GM21526 (cell line): ENCODE measurements around the gene GALNT12.

ENCODE experiments used
- ATAC-seq: cut with Tn5 transposase; IDR thresholded peaks from one replicate; pipeline ENCODE4 v1.9.1; 2021; ENCODE audit warnings: moderate library complexity; ENCODE audit not compliant: unreplicated experiment, low FRiP score

GALNT12 gene, protein sequence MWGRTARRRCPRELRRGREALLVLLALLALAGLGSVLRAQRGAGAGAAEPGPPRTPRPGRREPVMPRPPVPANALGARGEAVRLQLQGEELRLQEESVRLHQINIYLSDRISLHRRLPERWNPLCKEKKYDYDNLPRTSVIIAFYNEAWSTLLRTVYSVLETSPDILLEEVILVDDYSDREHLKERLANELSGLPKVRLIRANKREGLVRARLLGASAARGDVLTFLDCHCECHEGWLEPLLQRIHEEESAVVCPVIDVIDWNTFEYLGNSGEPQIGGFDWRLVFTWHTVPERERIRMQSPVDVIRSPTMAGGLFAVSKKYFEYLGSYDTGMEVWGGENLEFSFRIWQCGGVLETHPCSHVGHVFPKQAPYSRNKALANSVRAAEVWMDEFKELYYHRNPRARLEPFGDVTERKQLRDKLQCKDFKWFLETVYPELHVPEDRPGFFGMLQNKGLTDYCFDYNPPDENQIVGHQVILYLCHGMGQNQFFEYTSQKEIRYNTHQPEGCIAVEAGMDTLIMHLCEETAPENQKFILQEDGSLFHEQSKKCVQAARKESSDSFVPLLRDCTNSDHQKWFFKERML

DNA sequence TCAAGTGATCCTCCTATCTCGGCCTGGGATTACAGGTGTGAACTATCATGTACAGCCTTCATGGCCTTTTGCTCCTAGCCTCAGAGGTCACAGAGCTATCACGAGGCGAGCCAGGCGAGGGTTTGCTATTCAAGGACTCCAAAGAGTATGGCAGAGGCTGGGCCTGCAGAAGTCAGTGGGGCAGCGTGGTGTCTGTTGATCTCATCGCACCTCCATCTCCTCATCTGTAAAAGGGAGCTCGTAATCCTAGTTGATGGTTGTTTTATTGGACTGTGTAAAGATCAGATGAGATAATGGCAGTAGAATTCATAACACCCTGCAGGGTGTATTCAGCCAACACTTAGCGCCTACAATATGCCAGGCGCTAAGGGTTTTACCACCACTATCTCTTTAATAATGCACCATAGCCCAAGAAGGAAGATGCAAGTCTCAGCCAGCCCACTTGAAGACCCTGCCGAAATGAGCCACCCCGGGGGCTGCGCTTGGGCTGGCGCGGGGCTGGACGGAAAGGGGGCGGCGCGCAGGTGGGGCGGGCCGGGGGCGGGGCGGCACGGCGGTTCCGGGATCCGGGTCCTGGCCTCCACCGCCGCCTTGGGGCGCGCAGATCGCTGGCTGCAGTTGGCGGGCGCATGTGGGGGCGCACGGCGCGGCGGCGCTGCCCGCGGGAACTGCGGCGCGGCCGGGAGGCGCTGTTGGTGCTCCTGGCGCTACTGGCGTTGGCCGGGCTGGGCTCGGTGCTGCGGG is at the start of gene GALNT12:
GALNT12 (plus strand) TSS at position 601 of the 744 bp plus-strand sequence; CDS start at position 630, 29 bp downstream.
- no peak for ATAC-seq

DNA sequence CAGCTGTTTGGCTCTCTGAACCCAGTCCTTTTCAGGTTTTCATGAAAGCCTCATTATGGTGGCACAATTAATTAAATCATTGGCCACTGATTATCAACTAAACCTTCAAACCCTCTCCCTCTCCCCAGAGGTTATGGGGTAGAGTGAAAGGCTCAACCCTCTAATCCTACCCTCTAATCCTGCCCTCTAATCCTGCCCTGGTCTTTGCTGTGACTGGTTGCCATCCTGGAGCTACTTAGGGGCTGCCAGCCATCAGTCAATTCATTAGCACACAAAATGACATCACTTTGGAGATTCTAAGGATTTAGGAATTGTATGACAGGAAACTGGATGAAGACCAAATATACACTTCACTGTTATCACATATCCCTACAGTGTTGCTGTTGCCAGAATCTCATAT is 47.2 kb upstream of the GALNT12 start:
- ATAC-seq = no peak

DNA sequence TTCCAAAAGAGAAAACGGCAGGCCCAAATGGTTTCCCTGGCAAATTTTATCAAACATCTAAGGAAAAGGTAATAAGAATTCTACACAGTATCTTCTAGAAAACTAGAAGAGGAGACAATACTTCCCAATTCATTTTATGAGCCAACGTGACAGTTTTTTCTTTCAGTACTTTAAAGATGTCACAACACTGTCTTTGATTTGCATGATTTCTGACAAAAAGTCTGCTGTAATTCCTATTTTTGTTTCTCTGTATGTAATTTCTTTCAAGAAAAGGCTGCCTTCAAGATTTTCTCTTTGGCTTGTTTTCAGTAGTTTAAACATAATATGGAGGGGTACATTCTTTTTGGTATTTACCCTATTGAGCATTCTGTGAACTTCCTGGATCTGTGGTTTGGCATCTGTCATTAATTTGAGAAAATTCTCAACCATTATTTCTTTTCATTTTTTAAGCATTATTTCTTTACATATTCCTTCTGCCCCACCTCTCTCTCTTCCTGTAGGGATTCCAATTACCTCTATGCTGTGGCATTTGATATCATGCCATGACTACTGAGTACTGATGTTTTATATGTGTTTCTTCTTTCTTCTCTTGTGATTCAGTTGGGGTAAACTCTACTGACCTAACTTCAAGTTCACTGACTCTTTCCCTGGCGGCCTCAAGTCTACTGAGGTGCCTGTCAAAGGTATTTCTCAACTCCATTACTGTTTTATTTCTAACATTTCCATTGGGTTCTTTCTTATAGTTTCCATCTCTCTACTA is 43.3 kb upstream of the GALNT12 start:
- ATAC-seq = no peak

DNA sequence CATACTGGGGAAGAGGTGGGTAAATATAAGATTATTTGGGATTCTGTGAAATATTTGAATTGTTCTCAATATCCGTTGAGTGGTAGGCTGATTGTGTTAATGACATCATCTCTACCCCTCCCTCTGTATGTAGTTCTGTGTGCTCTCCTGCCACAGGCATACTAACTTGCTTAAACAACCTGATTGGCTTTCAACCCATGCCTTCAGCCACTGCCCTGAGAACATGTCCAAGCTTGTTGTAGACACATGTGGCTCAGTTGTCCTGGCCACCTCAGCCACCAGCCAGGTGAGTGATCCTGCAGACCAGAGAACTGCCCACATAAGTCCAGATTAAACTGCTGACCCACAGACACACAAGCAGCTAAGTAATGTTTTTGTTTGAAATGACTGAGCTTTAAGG is 42.2 kb upstream of the GALNT12 start:
- ATAC-seq = no peak

DNA sequence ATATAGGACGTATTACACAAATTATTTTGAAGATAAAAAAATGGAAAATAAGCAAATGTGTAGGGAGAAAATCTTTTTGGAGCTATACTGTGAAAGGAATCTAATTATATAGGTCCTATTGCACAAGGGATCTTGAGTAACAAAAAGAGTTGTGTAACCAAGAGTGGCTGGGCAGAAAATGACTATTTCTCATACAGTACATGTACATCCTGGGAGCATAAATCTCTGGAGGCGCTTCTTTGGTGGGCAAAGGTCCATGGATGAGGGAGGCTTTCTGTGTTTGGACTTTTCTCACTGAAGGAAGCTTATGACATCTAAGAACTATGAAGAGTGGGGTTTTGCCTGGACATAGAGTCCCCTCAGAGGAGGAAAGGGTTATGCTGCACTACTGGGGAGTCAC is 40.9 kb upstream of the GALNT12 start:
- ATAC-seq = no peak

DNA sequence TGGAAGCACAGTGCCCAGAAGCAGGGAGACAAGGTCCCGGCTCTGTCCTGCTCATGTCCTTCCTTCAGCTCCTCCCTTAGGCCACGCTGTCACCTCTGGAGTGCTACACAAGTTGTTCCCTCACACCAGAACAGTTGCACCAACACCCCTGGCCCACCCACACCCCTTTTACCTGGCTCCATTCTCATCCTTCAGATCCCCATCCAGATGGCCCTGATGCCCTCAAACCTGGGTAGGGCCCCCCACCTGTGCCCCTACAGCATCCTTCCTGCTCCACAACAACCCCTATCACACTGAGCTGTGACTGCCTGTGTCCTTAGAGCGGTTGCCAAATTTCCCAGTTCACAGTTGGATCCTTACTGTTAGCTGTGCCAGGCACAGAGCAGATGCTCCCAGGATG is 40.3 kb upstream of the GALNT12 start:
- no peak for ATAC-seq

DNA sequence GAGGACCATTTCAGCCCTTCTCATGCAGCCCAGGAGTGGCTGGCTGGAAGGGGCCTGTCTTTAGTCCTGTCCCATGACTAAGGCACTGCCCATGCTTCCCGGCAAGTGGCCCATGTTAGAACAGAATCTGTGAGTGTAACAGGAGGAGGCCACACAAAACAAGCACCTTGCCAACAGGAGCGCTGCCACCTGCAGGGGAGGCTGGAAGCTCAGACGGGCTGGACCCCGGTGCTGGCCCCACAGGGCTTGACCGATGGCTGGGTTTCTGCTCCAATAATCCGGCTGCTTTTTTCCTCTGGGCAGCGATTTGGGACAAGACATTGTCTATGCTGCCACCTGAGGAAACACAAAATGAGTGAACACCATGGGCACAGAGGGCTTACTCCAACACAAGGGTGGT is 39.6 kb upstream of the GALNT12 start:
- no peak for ATAC-seq

DNA sequence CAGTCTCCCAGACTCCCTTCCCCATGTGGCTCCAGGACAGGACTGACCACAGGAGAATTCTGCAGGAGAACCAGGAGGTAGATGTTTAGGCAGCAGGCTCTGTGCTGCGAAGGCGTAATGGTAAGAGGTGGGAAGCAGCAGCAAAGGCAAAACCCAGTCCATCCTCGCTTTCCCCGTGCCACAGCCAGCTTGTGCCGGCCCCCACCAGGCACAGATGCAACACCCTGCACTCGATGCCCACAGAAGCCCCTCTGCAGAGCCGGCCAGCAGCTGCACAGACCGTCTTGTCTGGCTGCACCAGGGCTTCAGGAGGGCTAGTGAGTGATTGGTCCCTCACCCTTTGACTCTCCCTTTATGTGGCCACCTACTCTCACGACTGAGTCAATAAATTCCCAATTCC is 39.1 kb upstream of the GALNT12 start:
- no peak for ATAC-seq

DNA sequence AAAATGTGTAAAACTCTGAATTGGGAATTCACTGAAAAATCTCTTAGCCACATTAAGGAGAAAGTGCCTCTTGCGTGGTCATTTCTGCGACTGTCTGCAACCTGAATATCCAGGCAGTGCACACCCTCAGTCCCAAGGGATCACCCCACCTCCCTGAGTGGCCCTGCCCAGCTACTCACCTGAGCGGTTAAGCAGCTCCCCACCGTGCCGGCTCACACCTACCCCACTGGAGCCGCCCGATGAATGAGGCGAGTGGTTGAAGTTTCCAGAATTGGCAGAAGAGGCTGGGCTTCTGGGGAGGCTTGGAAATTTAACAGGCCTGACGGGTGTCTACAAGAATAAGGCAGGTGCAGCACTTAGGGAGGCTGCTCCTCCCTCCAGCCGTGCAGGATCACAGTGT is 36.8 kb upstream of the GALNT12 start:
- ATAC-seq = no peak

DNA sequence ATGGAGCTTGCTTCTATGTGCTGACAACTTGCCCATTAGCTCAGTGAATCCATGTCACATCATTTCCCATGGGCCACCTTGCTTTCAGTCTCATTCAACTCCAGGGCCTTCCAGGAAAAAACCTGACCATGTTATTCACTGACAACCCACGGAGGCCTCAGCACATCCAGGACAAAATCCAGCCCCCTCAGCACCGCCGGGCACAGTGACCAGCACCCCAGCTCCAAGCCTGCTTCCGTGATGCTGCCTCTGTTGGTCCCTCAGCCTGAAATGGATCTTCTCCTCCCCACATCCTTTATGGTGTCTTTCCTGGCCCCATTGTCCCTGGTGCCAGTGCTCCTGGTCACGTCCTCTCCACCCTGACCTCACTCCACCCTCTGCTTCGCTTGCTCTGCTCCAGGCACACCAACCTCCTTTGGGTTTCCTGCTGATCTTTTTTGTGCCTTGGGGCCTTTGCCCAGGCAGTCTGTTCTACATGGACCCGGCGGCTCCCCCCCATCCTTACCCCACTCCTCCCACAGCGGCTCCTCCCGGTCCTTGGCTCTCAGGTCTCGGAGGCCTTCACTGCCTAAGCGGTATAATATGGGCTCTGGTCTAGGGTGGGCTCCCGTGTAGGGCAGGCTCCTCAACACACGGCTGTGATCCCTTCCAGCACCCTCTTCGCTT is 36.1 kb upstream of the GALNT12 start:
- no peak for ATAC-seq

DNA sequence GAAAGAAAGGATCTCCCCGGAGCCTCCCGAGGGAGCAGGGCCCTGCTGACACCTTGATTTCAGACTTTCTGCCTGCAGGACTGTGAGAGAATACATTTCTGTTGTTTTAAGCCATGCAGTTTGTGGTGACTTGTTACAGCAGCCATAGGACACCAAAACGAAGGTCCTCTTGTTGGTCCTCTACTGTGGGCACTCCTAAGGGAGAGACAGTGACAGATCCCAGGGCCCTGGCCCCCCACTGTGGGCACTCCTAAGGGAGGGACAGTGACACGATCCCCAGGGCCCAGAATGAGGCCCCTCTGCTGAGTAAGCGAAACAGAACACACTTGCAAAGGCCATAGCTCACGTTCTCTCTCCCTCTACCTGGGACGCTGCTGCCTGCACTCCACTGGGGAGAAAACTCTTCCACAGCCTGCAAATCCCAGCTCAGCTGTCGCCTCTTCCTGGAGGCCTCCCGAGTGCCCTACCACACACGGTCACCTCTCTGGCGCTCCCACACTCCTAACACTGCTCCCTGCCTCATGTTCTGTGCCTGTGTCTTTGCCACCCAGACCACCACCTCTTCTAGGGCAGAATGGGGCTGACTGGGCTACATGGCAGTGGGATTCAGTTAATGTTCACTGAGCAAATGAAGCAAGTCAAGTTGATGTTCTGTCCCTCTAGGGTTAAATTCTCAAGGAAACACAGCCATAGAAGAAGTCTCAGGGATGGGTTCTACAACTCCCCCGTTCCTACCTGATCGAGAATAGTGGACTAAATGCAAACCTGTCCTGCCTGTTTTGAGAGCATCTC is 34.9 kb upstream of the GALNT12 start:
- no peak for ATAC-seq

DNA sequence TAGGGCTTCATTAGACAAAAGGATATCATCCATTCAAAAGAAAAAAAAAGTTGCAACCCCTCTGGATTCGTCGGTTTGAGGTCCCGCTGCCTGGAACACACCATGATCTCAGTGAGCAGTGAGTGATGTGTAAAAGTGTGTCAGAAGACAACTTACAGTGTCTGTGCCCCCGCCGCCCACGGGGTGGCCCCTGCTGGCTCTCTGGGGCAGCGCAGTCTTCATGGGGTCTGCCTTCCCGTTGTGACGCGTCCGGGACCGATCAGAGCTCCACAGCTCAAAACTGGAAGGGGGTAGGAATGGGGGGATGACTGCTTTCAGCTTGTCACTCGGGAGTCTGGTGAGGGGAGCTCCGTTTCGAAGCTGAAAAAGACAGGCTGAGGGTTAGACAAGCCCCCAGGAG is 33.7 kb upstream of the GALNT12 start:
- no peak for ATAC-seq

DNA sequence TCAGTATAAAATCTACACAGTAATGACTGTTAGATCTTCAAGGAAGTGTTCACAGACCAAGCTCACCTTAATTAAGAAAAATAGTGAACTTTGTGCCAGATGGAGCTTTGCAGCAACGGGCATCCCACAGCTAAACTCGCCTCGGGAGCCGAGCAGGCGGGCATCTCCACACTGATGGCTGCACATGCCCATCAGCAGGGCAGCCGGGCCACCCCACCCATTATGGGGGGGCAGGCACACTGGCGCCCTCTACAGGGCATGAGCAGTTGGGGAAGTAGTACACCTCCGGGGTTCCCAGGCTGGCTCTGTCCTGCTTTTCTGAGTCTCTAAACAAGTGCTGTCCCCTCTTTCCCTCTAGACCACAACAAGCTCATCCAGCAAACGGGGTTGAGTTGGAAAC is 32.7 kb upstream of the GALNT12 start:
- ATAC-seq = no peak

DNA sequence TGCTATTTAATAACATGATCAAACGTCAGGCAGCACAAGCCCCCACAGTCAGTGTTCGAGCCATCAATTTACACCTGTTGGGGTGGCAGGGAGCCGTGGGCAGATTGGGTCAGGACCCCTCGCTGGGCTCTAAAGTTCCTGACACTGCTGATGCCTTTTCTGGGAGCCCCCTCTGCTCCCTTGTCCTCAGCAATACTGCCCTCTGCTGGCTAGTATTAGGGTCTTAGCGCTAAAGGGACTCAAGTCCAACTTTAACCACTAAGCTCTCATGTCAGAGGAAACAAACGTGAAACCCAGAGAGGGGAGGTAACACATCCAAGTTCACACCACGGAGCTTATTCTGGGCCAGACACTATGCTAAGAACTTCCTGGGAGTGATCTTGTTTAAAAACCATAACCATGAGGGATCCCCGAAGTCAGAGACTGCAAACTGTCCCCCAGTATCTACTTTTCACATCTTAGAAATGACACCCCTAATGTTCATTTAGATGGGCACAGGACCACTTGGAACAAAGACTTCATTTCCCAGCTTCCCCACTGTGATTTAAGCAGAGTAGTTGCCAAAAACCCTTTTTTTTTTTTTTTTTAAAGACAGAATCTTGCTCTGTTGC is 31.5 kb upstream of the GALNT12 start:
- no peak for ATAC-seq

DNA sequence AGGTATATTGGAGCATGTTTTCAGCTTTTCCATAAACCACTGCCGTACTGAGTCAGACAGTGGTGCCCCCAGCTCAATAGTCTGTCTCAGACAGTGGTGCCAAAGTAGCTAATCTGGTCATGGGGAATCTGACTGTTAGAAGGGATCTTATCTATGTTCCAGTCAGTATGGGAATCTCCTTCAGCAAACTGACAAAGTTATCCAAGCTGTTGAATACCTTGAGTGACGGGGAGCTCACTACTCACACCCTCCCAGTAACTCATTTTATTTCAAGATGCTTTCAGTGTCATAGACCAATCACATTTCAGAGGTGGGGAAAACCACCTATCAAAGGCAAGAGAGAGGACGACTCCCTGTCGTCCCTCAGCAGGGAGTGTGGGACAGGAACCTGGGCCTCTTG is 29.9 kb upstream of the GALNT12 start:
- ATAC-seq = no peak

DNA sequence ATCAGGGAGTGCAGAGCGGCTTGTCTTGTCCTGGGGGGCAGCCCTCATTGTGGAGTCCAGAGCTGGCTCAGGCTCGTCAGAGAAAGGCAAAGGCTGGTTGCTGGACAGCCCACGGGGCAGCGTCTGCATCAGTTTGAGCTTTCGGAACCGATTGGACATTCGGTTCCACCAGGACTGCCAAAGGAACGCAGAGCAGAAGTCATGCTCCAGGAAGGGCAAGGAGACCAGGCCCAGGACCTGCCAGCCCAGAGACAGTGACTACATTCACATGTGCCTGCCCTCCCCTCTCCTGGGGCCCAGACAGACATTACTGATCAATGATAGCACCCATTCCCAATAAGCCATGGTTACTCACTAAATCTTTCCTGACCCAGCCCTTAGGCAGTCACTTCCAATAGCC is 29.2 kb upstream of the GALNT12 start:
- no peak for ATAC-seq

DNA sequence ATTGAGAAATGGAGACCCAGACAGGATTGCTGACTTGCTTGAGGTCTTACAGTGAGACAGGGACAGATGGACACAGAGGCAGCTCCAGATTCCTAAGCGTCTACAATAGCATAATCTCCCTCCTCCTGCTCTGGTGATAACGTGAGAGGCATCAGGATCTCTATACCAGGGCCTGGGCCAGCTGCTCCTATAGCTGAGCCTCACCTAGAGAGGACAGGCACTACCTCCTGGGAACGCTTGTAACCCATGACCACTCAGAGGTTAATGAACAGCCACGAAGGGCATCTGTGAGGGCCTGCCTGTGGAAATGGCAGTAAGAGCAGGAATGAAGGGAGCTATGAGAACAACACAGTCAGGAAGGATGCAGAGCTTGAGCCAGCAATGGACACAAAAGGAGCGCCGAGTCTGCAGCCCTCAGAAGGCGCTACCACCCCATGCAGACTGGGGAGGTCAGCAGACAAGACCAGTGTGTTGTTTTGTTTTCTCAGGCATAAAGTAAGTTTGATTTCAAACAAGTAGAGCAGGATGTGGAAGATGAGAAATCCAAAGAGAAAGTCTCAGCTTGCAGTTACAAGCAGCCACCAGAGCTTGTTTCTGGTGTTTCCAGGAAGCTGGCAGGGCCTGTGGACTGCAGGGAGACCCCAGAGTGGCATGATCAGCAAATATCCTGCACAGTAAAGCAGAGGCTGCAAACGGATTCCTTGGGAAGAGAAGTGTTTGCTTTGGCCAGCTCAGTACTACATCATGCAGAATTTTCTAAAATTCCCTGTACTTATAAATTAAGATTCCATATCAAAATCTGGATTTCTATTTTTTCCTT is 28.5 kb upstream of the GALNT12 start:
- ATAC-seq = no peak

DNA sequence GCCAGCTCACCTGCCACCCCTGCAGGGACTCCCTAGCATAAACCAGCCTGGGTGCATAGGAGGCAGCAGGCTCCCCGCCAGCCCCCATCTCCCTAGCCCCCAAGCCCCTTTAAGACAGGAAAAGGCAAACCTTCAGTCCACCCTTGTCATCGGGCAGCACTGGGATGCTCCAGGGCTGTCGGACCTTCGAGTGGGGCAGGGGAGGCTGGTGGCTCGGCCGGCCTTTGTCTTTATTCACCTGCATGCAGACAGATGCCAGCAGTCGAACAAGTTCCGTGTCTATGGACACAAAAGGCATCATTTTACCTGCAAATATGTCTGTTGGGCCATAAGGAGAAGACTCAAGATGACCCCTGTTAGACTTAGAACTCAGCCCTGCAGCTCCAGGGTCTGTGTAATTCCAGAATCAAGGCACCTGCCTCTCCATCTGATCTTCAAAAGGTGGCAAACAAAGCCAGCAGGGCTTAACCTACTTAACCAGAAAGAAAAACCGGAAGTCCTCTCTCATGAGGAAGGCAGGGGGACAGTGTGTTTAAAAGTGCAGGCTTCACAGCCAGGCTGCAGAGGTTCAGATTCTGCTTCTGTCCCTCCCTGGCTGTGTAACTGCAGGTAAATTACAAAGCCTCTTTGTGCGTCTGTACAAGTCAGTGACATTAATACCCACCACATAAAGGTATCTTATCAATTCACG is 27.3 kb upstream of the GALNT12 start:
- no peak for ATAC-seq
